ENCODE results near the gene APBA2. TPM values are rescaled to one million over a fixed set of nuclear protein-coding genes. Genes with fewer than 3 reads are reported as not detected.

Gene APBA2
- polyA plus RNA-seq, 1 donor (not counting 4 experiments of a cell fraction or from before 2014, with no cell fraction given) = 5.5 TPM

GRCh38 chr15:28879551-28879950 lies 6.2 kb upstream of the APBA2 start:
- Histone ChIP-seq H3K79me2 (ENCODE audit: control insufficient read depth, insufficient read depth, low read length) (no peaks in the 10 kb centered on the region), H3K4me2 (ENCODE audit: control insufficient read depth, extremely low read depth, insufficient read depth, low read depth, low read length) (no peak overlapping the region), H3K27me3 (ENCODE audit: control insufficient read depth, extremely low read depth, insufficient read depth, low read length) (no peaks in the 10 kb centered on the region), H3K9me1 (ENCODE audit: control insufficient read depth, extremely low read depth, insufficient read depth, low read length) (no peaks in the 10 kb centered on the region), H3K36me3 (ENCODE audit: control insufficient read depth in 2 of 2, extremely low read depth in 1 of 2, insufficient read depth in 2 of 2, low read length in 2 of 2) (no peaks in the 10 kb centered on the region), H4K20me1 (ENCODE audit: control insufficient read depth, extremely low read depth, insufficient read depth, low read length) (no peaks in the 10 kb centered on the region), H3K4me1 (ENCODE audit: control insufficient read depth, extremely low read depth, insufficient read depth, low read length) (no peaks in the 10 kb centered on the region), H3K4me3 (ENCODE audit: control insufficient read depth in 2 of 3, extremely low read depth in 1 of 3, insufficient read depth in 2 of 3, low read depth in 1 of 3, low read length in 3 of 3) (no peak overlapping the region), H3K27ac (ENCODE audit: control insufficient read depth, insufficient read depth, low read length) (no peak overlapping the region), H3K9ac (ENCODE audit: control insufficient read depth, extremely low read depth, insufficient read depth, low read length) (no peak overlapping the region), H3K9me3 (ENCODE audit: control insufficient read depth, low read depth, low read length) (no peaks in the 10 kb centered on the region), H2AFZ (ENCODE audit: control insufficient read depth, low read length) (no peak overlapping the region)
- no peak for DNase-seq (ENCODE audit: low read depth, low spot score)
- FAIRE-seq = no peak
- dilution Hi-C loops (cut with MboI; ENCODE audit: extremely low pct_ligation_motif_present, low sequenced_read_pairs) = no loop called here
- TF ChIP-seq CTCF (optimal IDR thresholded peaks at IDR 0.05 in 1 of 3, IDR thresholded peaks at IDR 0.05 in 1 of 3, conservative IDR thresholded peaks at IDR 0.05 in 1 of 3; ENCODE audit: extremely low read depth in 1 of 3, insufficient read depth in 2 of 3, low read length in 3 of 3) (no peak), EZH2 (IDR thresholded peaks at IDR 0.05; ENCODE audit: low read length) (no peak)

- no peak for DNase-seq (ENCODE audit: low read depth, low spot score)
- no peaks in the 10 kb centered on the region for H3K9me1 ChIP-seq (ENCODE audit: control insufficient read depth, extremely low read depth, insufficient read depth, low read length)
- no peaks in the 10 kb centered on the region for H3K36me3 ChIP-seq (ENCODE audit: control insufficient read depth in 2 of 2, extremely low read depth in 1 of 2, insufficient read depth in 2 of 2, low read length in 2 of 2)
- peaks cover 10% of the 10 kb centered on the region for H3K27me3 ChIP-seq (ENCODE audit: control insufficient read depth, extremely low read depth, insufficient read depth, low read length)
- no peak overlapping the region for H3K9ac ChIP-seq (ENCODE audit: control insufficient read depth, extremely low read depth, insufficient read depth, low read length)
- no peaks in the 10 kb centered on the region for H4K20me1 ChIP-seq (ENCODE audit: control insufficient read depth, extremely low read depth, insufficient read depth, low read length)
- H3K27ac ChIP-seq (ENCODE audit: control insufficient read depth, insufficient read depth, low read length) = no peak overlapping the region
- no peak for FAIRE-seq
- H3K4me2 ChIP-seq (ENCODE audit: control insufficient read depth, extremely low read depth, insufficient read depth, low read depth, low read length) = no peak overlapping the region
- H3K4me3 ChIP-seq (ENCODE audit: control insufficient read depth in 2 of 3, extremely low read depth in 1 of 3, insufficient read depth in 2 of 3, low read depth in 1 of 3, low read length in 3 of 3) = no peak overlapping the region
- dilution Hi-C loops (cut with MboI; ENCODE audit: extremely low pct_ligation_motif_present, low sequenced_read_pairs) = no loop called here
- TF ChIP-seq CTCF (optimal IDR thresholded peaks at IDR 0.05 in 1 of 3, IDR thresholded peaks at IDR 0.05 in 1 of 3, conservative IDR thresholded peaks at IDR 0.05 in 1 of 3; ENCODE audit: extremely low read depth in 1 of 3, insufficient read depth in 2 of 3, low read length in 3 of 3) (no peak), EZH2 (IDR thresholded peaks at IDR 0.05; ENCODE audit: low read length) (no peak)
- H3K4me1 ChIP-seq (ENCODE audit: control insufficient read depth, extremely low read depth, insufficient read depth, low read length) = no peaks in the 10 kb centered on the region
- H2AFZ ChIP-seq (ENCODE audit: control insufficient read depth, low read length) = no peak overlapping the region
- H3K79me2 ChIP-seq (ENCODE audit: control insufficient read depth, insufficient read depth, low read length) = no peaks in the 10 kb centered on the region
- H3K9me3 ChIP-seq (ENCODE audit: control insufficient read depth, low read depth, low read length) = no peaks in the 10 kb centered on the region
These were observed 5.1 kb upstream of the APBA2 start for GRCh38 chr15:28880680-28881079.
